LNCaP clone FGC (cell line): ENCODE measurements around the gene COP1.
A peak's percentile ranks its signal among the peaks of the same experiment; 100 is the strongest.

ENCODE experiments used
- DNase-seq: peaks from one replicate; pipeline ENCODE4 v3.0.0-alpha.2; 2011; ENCODE audit warnings: low read depth
- H3K4me3 ChIP-seq: 2 replicates; pipeline ENCODE4 v1.5.1; 2011; ENCODE audit warnings: mild to moderate bottlenecking, low read depth, low read length, control low read depth
- CTCF ChIP-seq: IDR thresholded peaks from 2 replicates; pipeline ENCODE4 v1.5.1; 2012; ENCODE audit warnings: mild to moderate bottlenecking; ENCODE audit not compliant: control insufficient read depth, insufficient read depth; ENCODE audit errors: extremely low read depth

COP1 gene

DNA sequence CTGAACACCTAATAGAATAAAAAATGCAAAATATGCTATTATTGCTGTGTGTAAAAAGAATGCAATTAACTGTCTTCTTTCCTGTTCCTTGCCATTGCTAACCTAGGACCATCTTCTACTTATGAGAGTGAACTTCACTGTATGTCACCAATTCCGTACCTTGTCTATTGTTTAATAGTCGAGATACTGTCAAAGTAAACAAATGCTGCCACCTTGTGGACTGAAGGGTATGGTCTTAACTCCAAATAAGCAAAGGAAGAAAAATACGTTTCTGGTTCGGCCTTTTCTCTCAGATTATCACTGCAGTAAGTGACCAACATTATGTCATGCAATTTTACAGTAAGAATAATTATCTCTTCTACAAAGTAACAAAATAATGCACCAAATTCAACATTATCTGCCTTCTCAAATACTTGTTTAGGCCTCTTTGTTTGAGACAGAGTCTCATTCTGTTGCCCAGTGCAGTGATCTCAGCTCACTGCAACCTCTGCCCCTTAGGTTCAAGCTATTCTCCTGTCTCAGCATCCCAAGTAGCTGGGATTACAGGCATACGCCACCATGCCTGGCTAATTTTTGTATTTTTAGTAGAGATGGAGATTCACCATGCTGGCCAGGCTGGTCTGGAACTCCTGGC, 133.4 kb downstream of the COP1 start:
- H3K4me3 ChIP-seq = no peak overlapping the region
- peak; percentile 70 for DNase-seq

GRCh38 chr1:176068901-176069300, 138.2 kb downstream of the COP1 start:
- TF ChIP-seq CTCF = no peak
- H3K4me3 ChIP-seq = no peak overlapping the region
- no peak for DNase-seq

More for the DNA sequence above, 133.4 kb downstream of the COP1 start:
- TF ChIP-seq CTCF = peak; percentile 78

- no peak overlapping the region for H3K4me3 ChIP-seq
- no peak for DNase-seq
- TF ChIP-seq CTCF = no peak
Observed at GRCh38 chr1:176068256-176068655, 138.8 kb downstream of the COP1 start.

DNA sequence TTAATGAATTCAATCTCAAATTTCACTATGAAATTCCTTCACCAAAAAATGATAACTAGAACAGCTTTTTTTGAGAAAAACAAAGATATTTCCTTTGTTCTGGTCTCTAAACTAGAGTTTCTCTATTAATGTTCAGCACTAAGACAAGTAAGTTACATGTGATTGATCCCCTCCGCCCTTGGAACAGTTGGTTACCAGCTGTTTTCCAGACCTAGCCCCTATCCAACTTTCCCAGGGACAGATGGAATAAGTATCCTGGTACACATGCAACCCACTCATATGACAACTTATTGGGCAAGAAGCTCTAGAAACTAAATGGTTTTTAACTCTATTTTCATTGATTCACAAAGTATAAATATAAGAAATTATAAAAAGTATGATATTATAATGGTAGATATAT, 140.4 kb downstream of the COP1 start:
- DNase-seq = no peak
- no peak overlapping the region for H3K4me3 ChIP-seq
- no peak for TF ChIP-seq CTCF

DNA sequence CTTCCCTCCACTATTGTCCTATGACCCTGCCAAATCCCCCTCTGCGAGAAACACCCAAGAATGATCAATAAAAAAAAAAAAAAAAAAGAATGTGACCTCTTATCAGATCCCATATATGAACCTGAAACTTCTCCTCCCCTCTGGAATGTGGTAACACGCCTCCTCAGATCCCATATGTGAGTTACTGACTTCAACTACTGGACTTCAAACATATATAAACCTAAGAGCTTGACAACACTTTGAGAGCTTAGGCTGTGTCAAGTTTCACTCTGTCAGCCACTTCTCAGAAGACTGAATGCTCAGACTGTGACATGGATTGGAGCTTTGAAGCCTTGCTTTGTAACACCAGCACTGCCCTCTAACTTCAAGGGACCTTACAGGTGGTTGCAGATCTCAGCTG, 148.4 kb downstream of the COP1 start:
- DNase-seq = no peak
- no peak overlapping the region for H3K4me3 ChIP-seq
- TF ChIP-seq CTCF = no peak

GRCh38 chr1:176056312-176056711, 150.8 kb downstream of the COP1 start:
- no peak for DNase-seq
- no peak for TF ChIP-seq CTCF
- no peak overlapping the region for H3K4me3 ChIP-seq

GRCh38 chr1:176055398-176055797, 151.7 kb downstream of the COP1 start:
- DNase-seq = no peak
- H3K4me3 ChIP-seq = no peak overlapping the region
- no peak for TF ChIP-seq CTCF
